Effector CD4-positive, alpha-beta T cell (primary cell): ENCODE data around the gene MIA.
A peak's percentile ranks its signal among the peaks of the same experiment; 100 is the strongest.
"Not testable (repeated sequence)": the region's sequence is repeated elsewhere in the genome, so short reads cannot be mapped to it uniquely, and the experiment has no call there.

Experiments used
- DNase-seq: peaks from one replicate; pipeline ENCODE4 v3.0.0-alpha.2; 2020

Gene MIA

DNA sequence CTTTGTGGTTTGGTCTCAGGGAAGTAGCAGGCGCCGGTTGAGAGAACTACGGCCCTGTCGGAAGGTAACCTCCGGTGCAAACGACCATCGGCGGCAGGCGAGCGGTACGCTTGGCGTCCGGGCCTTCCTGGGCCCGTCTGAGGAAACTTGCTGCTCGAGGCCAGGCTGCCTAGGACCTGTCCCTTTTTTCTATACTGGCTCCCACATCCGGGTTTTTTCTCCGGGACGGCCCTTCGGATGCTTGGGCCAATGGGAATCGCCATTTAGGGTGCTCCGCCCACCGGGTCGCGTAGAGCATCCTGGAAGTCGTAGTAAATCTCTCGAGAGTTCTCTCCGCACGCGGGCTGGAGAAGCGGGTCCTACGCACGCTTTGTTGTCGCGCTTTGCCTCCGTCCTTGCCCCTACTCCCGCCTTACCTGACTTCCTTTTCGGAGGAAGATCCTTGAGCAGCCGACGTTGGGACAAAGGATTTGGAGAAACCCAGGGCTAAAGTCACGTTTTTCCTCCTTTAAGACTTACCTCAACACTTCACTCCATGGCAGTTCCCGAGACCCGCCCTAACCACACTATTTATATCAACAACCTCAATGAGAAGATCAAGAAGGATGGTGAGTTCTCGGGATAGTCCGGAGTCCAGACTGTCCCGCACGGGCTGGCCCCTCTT is 24.3 kb upstream of the MIA start, which contains the start of gene SNRPA:
Gene SNRPA, plus strand, starts transcription at position 330 of the 664 bp plus-strand sequence. Its CDS starts 206 bp downstream, at position 536.
- peak; percentile 94 for DNase-seq

- no peak for DNase-seq
These were observed 23.0 kb upstream of the MIA start for GRCh38 chr19:40752257-40752781.

GRCh38 chr19:40754611-40755247 is 20.6 kb upstream of the MIA start:
- no peak for DNase-seq

DNA sequence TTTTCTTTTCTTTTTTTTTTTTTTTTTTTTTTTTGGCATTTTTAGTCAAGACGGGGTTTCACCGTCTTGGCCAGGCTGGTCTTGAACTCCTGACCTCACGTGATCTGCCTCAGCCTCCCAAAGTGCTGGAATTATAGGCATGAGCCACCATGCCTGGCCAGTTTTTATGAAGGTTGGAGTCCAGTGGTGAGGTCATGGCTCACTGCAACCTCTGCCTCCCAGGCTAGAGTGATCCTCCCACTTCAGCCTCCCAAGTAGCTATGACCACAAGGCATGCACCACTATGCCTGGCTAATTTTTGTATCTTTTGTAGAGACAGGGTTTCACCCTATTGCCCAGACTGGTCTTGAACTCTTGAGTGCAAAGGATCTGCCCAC is 20.1 kb upstream of the MIA start:
- DNase-seq, result no peak

DNA sequence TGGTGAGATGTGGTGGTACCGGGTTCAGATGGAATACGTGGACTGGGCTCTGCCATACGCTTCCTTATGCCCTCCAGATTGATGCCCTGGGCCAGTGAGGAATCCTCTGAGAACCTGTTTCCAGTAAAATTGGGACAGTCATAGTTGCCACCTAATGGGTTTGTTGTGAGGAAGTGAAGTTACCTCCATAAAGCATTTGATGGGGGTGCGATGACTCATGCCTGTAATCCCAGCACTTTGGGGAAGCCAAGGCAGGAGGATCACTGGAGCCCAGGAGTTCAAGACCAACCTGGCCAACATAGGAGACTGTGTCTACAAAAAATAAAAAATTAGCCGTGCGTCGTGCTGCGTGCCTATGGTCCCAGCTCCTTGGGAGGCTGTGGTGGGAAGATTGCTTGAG is 19.5 kb upstream of the MIA start:
- DNase-seq, result no peak

DNA sequence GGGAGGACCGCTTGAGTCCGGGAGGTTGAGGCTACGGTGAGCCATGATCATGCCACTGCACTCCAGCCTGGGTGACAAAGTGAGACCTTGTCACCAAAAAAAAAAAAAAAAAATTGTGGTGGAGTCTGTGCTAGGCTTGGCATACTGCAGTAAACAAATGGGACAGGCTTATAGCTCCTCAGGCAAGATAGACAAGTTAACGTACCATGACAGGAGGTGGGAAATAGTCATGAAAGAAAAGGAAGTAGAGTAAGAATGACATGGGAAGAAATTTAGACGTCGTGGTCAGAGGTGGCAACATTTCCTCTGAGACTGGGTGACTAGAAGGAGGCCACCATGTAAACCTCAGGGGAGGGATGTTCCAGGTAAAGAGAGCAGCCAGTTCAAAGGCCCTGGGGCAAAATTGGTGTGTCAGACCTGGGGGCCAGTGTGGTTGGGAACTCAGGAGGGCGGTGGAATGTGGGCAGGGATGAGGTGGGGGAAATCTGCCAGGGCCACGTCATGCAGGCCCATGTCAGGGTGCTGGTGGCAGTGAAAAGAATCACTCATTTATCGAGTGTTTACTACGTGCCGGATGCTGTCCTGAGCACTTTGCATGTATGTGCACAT is 18.7 kb upstream of the MIA start:
- no peak for DNase-seq

DNA sequence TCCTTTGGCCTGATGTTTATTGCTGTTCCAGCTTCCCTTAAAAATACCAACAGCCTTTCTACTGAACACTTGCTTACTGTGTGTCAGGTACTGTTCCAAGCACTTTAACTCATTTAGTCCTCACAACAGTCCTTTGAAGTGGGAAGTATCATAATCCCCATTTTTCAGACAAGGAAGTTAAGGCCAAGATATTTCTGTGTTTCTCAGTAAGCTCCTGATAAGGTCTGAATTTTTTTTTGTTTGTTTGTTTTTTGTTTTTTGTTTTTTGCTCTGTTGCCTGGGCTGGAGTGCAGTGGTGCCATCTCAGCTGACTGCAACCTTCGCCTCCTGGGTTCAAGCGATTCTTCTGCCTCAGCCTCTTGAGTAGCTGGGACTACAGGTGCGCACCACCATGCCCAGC is 16.8 kb upstream of the MIA start:
- DNase-seq, result no peak

DNA sequence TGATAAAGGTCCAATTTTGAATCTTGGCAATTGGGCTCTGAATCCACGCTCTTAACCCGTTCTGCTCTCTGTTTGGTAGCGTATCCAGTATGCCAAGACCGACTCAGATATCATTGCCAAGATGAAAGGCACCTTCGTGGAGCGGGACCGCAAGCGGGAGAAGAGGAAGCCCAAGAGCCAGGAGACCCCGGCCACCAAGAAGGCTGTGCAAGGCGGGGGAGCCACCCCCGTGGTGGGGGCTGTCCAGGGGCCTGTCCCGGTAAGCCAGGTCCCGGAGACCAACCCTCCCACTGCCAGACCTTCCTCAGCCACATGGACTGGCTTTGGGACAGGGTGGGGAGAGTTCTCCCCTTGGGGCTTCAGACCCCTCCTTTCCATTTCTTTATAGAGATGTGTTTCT is 16.0 kb upstream of the MIA start:
- DNase-seq, result no peak

- DNase-seq, result no peak
These were observed 12.4 kb upstream of the MIA start for GRCh38 chr19:40762754-40763470.

DNA sequence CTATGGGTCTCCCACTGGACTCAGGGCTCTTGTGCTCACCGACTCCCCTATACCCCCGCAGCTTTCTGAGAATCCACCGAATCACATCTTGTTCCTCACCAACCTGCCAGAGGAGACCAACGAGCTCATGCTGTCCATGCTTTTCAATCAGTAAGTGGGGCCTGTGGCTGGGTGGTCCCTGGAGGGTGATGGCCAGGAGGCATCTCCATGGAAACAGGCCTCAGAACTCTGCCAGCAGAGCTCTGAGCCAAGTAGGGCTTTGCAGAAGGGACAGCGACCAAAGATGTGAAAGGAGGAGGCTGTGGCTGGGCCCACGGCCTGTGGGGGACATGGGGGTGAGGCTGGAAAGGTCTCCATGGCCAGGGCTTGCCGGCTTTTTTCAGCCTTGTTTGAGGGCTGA is 11.8 kb upstream of the MIA start:
- DNase-seq, result no peak

GRCh38 chr19:40763963-40764362 is 11.4 kb upstream of the MIA start:
- no peak for DNase-seq

GRCh38 chr19:40766385-40766784 is 8.9 kb upstream of the MIA start:
- DNase-seq, result not testable (repeated sequence)

- DNase-seq, result no peak
These were observed 6.5 kb upstream of the MIA start for GRCh38 chr19:40768869-40769268.

- not testable (repeated sequence) for DNase-seq
These were observed 4.0 kb upstream of the MIA start for GRCh38 chr19:40771101-40771862.

GRCh38 chr19:40775632-40776022 is 306 bp downstream of the MIA start:
- no peak for DNase-seq

GRCh38 chr19:40776364-40776763 is 1.0 kb downstream of the MIA start:
- DNase-seq, result no peak

DNA sequence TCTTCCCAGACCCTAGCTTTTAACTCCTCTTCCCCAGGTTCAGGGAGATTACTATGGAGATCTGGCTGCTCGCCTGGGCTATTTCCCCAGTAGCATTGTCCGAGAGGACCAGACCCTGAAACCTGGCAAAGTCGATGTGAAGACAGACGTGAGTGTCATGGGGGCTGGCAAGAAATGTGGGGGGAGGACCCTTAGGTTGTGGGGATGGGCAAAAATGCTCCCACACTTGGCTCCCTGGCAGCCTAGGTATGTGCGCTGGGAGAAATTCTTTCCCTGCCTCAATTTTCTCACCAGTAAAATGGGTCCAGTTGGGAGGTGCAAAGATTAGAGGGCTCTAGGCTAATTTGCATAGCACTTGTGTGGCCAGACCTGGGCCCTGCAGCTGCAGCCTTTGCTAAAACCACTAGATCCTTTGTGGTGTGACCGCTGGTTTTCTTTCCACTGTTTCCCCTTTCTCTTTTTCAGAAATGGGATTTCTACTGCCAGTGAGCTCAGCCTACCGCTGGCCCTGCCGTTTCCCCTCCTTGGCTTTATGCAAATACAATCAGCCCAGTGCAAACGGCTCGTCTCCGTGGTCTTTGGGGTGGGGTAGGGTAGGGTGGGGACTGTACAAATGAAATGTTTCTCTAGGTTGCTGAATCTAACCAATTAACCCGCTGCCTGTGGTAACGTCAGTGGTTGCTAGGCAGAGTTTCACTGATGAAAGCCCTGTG is 1.8 kb downstream of the MIA start:
- DNase-seq, result peak; percentile 88

DNA sequence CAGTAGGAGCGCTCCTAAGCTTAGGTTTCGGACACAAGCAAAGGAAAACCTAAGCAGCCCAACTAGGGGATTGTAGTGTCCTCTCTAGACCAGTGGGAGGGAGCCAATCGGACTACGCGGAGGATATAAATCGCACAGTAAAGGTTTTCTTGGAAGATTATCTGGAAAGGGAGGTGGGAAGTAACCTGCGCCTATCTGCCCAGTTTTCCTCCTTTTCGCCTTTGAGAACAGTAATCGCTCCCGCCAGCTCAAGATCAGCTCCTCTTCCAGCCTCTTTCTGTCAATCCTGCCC is 2.3 kb downstream of the MIA start:
- DNase-seq, result no peak

DNA sequence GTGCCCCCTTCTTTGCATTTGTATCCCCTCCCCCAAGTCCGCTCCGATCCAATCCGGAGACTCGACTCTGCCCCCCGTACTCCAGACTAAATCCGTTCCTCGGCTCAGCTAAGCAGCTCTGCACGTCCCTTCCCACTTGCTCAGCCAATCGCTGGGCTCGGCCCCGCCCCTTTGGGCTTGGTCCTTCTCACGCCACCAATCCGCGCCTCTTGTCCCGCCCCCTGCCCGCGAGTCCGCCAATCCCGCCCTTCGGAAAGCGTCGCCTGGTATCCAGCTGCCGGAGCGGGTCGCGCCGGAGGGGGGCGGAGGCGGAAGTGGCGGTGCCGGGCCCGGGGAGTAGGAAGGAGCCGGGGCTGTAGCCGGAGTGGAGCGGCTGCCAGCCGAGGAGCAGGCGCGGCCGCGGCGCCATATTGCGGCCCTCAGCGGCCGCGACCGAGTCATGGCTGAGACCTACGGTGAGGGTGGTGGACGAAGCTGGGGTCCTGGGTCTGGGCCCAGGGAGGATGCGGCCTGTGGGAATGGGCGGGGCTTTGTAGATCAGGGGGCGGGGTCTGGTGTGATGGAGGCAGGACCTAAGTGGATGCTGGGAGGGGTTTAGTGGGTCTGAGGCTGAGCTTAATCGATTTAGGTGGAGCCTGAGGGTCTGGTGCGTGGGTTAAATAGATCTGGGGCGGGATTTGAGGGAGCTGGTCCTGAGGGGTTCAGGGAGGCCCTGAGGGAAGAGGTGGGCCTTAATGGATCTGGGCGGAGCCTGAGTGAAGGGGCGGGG is 2.8 kb downstream of the MIA start, which contains the start of gene RAB4B:
Gene RAB4B, plus strand, starts transcription at position 311 of the 769 bp plus-strand sequence. Its CDS starts 129 bp downstream, at position 440.
- DNase-seq, result peak; percentile 100

DNA sequence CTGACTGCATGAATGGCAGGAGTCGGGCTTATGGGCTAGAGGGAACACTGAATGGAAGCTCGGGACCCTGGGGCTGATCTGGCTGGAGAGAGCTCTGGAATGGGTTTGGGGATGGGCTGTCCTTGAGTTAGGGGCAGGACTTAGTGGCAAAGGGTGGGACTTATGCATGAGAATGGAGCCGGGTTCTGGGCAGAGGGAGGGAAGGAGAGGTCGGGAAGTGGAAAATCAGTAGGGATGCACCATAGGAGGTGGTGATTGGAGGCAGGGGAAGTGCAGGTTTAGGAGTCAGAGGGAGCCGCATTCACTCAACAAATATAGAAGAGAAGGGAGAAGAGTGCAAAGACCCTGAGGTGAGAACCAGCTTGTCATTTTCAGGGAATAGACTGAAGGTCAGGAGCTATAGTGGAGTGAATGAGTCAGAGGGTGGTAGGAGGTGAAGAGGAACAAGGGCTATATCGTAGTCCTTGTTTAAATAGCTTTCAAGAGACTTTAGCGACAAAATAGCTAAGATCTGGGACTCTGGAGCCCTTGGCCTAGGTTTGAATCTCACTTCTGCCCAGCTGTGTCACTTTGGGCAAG is 3.5 kb downstream of the MIA start:
- no peak for DNase-seq

GRCh38 chr19:40780582-40780981 is 5.3 kb downstream of the MIA start:
- no peak for DNase-seq
